ENCODE measurements around the gene LRRN1.

Gene LRRN1

DNA sequence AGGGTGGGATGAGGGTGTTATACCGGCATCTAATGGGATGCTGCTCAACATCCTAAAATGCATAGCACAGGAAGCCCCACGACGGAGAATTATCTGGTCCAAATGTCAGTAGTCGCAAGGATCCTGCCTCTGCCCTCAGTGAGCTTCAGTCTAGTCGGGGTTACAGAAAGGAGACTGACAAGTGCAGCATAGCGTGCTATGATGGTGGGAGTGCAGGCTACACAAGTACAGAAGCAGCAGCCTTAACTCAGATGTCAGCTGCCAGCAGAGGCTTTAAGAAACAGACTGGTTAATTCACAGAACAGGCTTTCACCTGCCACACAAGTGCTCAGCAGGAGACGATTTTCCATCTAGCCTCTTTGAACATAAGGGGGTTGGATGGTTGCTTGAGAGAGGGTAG, 6.9 kb downstream of the LRRN1 start:
- TF ChIP-seq, protein P1, sequence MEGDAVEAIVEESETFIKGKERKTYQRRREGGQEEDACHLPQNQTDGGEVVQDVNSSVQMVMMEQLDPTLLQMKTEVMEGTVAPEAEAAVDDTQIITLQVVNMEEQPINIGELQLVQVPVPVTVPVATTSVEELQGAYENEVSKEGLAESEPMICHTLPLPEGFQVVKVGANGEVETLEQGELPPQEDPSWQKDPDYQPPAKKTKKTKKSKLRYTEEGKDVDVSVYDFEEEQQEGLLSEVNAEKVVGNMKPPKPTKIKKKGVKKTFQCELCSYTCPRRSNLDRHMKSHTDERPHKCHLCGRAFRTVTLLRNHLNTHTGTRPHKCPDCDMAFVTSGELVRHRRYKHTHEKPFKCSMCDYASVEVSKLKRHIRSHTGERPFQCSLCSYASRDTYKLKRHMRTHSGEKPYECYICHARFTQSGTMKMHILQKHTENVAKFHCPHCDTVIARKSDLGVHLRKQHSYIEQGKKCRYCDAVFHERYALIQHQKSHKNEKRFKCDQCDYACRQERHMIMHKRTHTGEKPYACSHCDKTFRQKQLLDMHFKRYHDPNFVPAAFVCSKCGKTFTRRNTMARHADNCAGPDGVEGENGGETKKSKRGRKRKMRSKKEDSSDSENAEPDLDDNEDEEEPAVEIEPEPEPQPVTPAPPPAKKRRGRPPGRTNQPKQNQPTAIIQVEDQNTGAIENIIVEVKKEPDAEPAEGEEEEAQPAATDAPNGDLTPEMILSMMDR (IDR thresholded peaks at IDR 0.05; ENCODE audit: low read depth, low read length), result no peak
- H3K4me3 ChIP-seq (ENCODE audit: low read depth, low read length), result no peak overlapping the region

- no peak overlapping the region for H3K4me3 ChIP-seq (ENCODE audit: low read depth, low read length)
- TF ChIP-seq, protein P1 (IDR thresholded peaks at IDR 0.05; ENCODE audit: low read depth, low read length), result no peak
Measured at GRCh38 chr3:3806856-3807255, 7.6 kb downstream of the LRRN1 start.

GRCh38 chr3:3813013-3813412, 13.8 kb downstream of the LRRN1 start:
- TF ChIP-seq, protein P1 (IDR thresholded peaks at IDR 0.05; ENCODE audit: low read depth, low read length), result no peak
- H3K4me3 ChIP-seq (ENCODE audit: low read depth, low read length), result no peak overlapping the region

DNA sequence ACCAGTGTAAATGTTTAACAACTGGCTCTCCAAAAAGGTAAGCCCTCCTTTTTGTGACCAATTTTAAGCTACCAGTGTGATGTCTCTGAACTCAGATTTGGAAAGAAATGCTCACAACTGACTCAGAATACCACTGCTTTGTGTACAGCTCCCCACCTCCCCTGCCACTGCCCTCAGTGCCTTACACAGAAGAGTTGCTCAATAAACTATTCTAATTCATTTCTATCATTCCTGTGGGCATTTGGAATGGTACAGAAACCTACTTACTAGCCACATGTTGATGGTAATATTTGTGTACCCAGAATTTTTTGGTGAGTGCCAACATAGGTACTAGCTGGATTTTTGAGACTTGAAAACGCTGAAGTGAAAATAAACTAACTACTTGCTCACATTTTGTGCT, 16.0 kb downstream of the LRRN1 start:
- TF ChIP-seq, protein P1 (IDR thresholded peaks at IDR 0.05; ENCODE audit: low read depth, low read length), result no peak
- no peak overlapping the region for H3K4me3 ChIP-seq (ENCODE audit: low read depth, low read length)

DNA sequence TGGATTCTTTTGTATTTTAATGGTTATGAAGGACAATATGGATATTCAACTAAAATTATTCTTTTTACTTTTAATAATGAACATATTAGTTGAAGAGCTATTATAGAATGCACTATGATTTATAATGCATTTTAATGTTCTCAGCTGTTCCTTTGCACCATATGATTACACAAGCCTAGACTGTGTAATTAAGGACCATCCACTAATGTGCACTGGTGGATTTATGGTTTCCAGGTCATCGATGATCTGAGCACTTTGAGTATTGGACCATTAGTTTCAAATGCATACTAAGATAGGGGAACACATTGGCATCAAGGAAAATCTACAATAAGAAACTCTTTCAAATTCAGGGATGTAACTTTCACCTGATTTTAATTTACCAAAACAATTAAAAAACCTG, 16.8 kb downstream of the LRRN1 start:
- no peak overlapping the region for H3K4me3 ChIP-seq (ENCODE audit: low read depth, low read length)
- TF ChIP-seq, protein P1 (IDR thresholded peaks at IDR 0.05; ENCODE audit: low read depth, low read length), result no peak

DNA sequence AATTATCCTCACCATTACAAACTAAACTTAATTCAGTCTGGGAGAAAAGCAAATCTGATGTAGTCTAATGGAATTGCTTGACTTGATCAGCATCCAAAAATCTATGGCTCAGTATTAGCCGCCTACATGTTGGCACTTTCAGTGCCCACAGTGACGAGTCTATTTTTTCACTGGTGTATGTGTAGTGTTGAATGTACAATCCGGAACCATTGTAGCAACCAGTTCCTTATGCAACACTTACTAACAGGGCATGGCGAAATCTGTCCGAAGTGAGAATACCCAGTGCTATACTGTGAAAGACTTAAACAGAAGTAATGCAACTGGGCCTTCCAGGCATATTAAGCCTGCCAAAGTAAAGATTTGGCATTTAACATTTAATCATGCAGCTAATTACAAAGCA, 18.6 kb downstream of the LRRN1 start:
- TF ChIP-seq, protein P1 (IDR thresholded peaks at IDR 0.05; ENCODE audit: low read depth, low read length), result no peak
- H3K4me3 ChIP-seq (ENCODE audit: low read depth, low read length), result no peak overlapping the region

DNA sequence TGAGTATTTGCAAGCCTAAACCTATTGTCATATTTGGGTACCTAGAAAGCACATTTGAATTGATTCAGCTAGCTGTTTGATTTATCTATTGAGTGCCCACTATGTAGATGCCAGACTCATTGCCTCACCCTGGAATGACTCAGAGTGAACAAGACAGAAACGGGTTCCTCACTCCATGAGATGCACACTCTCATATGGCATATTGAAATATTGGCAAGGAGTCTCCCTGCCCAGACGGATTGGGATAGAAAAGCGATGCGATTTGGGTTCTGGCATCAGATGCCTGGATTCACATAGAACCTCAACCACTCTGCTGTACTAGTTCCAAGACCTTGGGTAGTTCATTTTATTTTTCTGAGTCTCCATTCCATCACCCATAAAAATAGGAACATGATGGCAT, 22.5 kb downstream of the LRRN1 start:
- H3K4me3 ChIP-seq (ENCODE audit: low read depth, low read length), result no peak overlapping the region
- TF ChIP-seq, protein P1 (IDR thresholded peaks at IDR 0.05; ENCODE audit: low read depth, low read length), result no peak
